ENCODE measurements around the gene APP.
"Not testable (repeated sequence)": the region's sequence is repeated elsewhere in the genome, so short reads cannot be mapped to it uniquely, and the experiment has no call there.

The APP gene

GRCh38 chr21:26023406-26023805, 147.2 kb downstream of the APP start:
- H3K27ac ChIP-seq (ENCODE audit: extremely low read depth, low read depth, low read length); POLR2A ChIA-PET; H3K4me3 ChIP-seq (ENCODE audit: low read depth, low read length); H3K4me1 ChIP-seq (ENCODE audit: control insufficient read depth, insufficient read depth, low read length); H3K9me3 ChIP-seq (ENCODE audit: control insufficient read depth, insufficient read depth, low read depth, low read length): not testable (repeated sequence)
- CTCF ChIA-PET, result interaction anchor here (0.6 to 0.7 kb wide), 2 partner anchors 8 to 12 kb away, joined by 3 read pairs; no protein-coding TSS in a partner anchor
- H3K36me3 ChIP-seq (ENCODE audit: control insufficient read depth in 2 of 2, insufficient read depth in 1 of 2, low read length in 2 of 2), result peaks cover 8 to 19% of the 10 kb centered on the region in 2 experiments; a peak in 2 of 3 replicates
- TF ChIP-seq, protein P1, sequence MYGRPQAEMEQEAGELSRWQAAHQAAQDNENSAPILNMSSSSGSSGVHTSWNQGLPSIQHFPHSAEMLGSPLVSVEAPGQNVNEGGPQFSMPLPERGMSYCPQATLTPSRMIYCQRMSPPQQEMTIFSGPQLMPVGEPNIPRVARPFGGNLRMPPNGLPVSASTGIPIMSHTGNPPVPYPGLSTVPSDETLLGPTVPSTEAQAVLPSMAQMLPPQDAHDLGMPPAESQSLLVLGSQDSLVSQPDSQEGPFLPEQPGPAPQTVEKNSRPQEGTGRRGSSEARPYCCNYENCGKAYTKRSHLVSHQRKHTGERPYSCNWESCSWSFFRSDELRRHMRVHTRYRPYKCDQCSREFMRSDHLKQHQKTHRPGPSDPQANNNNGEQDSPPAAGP (tag by site-specific recombination; IDR thresholded peaks at IDR 0.05), result peak; percentile 36; the same call in 1 of the 2 replicates

DNA sequence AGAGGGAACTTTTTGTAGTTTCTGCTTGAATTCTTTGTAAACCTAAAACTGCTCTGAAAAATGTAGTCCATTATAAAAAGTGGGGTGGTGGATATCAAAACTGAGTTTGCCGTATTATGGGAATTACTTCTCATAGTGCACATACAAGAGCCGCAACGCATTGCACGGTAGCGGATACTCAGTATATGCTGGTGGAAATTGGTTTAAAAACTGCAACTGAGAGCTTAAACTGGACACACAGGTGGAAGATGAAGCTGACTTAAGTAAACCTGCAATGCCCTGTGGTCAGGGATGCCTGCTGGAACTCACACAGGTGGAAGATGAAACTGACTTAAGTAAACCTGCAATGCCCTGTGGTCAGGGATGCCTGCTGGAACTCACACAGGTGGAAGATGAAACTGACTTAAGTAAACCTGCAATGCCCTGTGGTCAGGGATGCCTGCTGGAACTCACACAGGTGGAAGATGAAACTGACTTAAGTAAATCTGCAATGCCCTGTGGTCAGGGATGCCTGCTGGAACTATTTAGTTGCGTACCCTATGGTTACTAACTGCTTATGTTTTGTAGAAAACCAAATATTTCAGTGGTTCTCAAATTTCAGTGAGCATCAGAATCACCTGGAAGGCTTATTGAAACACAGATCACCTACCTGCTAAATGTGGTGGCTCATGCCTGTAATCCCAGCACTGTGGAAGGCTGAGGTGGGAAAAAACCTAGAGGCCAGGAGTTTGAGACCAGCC, 147.8 kb downstream of the APP start:
- H3K27ac ChIP-seq (ENCODE audit: extremely low read depth, low read depth, low read length); POLR2A ChIA-PET; H3K4me3 ChIP-seq (ENCODE audit: low read depth, low read length); H3K4me1 ChIP-seq (ENCODE audit: control insufficient read depth, insufficient read depth, low read length); H3K9me3 ChIP-seq (ENCODE audit: control insufficient read depth, insufficient read depth, low read depth, low read length): not testable (repeated sequence)
- H3K36me3 ChIP-seq (ENCODE audit: control insufficient read depth in 2 of 2, insufficient read depth in 1 of 2, low read length in 2 of 2), result peaks cover 8 to 19% of the 10 kb centered on the region in 2 experiments; a peak in 2 of 3 replicates
- CTCF ChIA-PET, result interaction anchor here (0.6 to 0.7 kb wide), 2 partner anchors 7 to 11 kb away, joined by 3 read pairs; no protein-coding TSS in a partner anchor

- no peak overlapping the region for H3K27ac ChIP-seq (ENCODE audit: extremely low read depth, low read depth, low read length)
- peaks cover 8 to 19% of the 10 kb centered on the region in 2 experiments; a peak in 2 of 3 replicates for H3K36me3 ChIP-seq (ENCODE audit: control insufficient read depth in 2 of 2, insufficient read depth in 1 of 2, low read length in 2 of 2)
- CTCF ChIA-PET, result interaction anchor here (1.0 to 1.4 kb wide), 2 partner anchors 10 to 148 kb away, joined by 4 to 5 read pairs; no protein-coding TSS in a partner anchor
- no peaks in the 10 kb centered on the region for H3K9me3 ChIP-seq (ENCODE audit: control insufficient read depth, insufficient read depth, low read depth, low read length)
- TF ChIP-seq ZBTB21 (tag by site-specific recombination; IDR thresholded peaks at IDR 0.05), result no peak
- TF ChIP-seq ZNF791 (tag by site-specific recombination; IDR thresholded peaks at IDR 0.05), result no peak
- TF ChIP-seq ZNF16 (tag by site-specific recombination; IDR thresholded peaks at IDR 0.05; ENCODE audit: low read depth), result no peak
- TF ChIP-seq GLI4 (tag by site-specific recombination; IDR thresholded peaks at IDR 0.05), result no peak
- TF ChIP-seq AEBP2 (tag by site-specific recombination; IDR thresholded peaks at IDR 0.05; ENCODE audit: borderline replicate concordance), result no peak
- TF ChIP-seq PBX3 (CRISPR knock-in tag; IDR thresholded peaks at IDR 0.05), result no peak
- TF ChIP-seq OSR2 (tag by site-specific recombination; IDR thresholded peaks at IDR 0.05), result no peak
- no peak for TF ChIP-seq ZNF596 (tag by site-specific recombination; IDR thresholded peaks at IDR 0.05)
- TF ChIP-seq, protein P2, sequence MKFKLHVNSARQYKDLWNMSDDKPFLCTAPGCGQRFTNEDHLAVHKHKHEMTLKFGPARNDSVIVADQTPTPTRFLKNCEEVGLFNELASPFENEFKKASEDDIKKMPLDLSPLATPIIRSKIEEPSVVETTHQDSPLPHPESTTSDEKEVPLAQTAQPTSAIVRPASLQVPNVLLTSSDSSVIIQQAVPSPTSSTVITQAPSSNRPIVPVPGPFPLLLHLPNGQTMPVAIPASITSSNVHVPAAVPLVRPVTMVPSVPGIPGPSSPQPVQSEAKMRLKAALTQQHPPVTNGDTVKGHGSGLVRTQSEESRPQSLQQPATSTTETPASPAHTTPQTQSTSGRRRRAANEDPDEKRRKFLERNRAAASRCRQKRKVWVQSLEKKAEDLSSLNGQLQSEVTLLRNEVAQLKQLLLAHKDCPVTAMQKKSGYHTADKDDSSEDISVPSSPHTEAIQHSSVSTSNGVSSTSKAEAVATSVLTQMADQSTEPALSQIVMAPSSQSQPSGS (tag by site-specific recombination; IDR thresholded peaks at IDR 0.05; ENCODE audit: low read depth), result no peak
- TF ChIP-seq SCRT2 (tag by site-specific recombination; IDR thresholded peaks at IDR 0.05), result no peak
- no peak for TF ChIP-seq ZNF302 (tag by site-specific recombination; IDR thresholded peaks at IDR 0.05; ENCODE audit: low read depth)
- TF ChIP-seq GLIS2 (tag by site-specific recombination; IDR thresholded peaks at IDR 0.05), result no peak
- TF ChIP-seq ZFHX2 (tag by site-specific recombination; conservative IDR thresholded peaks at IDR 0.05), result no peak
- no peak for TF ChIP-seq TCF7L2 (IDR thresholded peaks at IDR 0.05; ENCODE audit: borderline replicate concordance, low read depth, low read length)
- TF ChIP-seq ZNF510 (tag by site-specific recombination; IDR thresholded peaks at IDR 0.05; ENCODE audit: insufficient replicate concordance), result no peak
- no peak for TF ChIP-seq MZF1 (tag by site-specific recombination; IDR thresholded peaks at IDR 0.05; ENCODE audit: borderline replicate concordance)
- POLR2A ChIA-PET, result no interaction called here
- peaks cover 2% of the 10 kb centered on the region; the same call in 1 of the 2 replicates for H3K4me1 ChIP-seq (ENCODE audit: control insufficient read depth, insufficient read depth, low read length)
- H3K4me3 ChIP-seq (ENCODE audit: low read depth, low read length), result no peak overlapping the region
These were observed 150.1 kb downstream of the APP start for GRCh38 chr21:26020510-26020909.

Measured in HEK293 (cell line).